NT2/D1 (cell line): ENCODE results near the gene CDK5.
A peak's percentile ranks its signal among the peaks of the same experiment; 100 is the strongest.

ENCODE experiments used
- DNase-seq: peaks from one replicate; pipeline ENCODE4 v3.0.0-alpha.2; 2011; ENCODE audit warnings: low read depth, low spot score
- H3K27me3 ChIP-seq: 2 replicates; pipeline ENCODE4 v1.6.0; 2011; ENCODE audit warnings: mild to moderate bottlenecking; ENCODE audit not compliant: insufficient read length, insufficient read depth
- H3K36me3 ChIP-seq: 2 replicates; pipeline ENCODE4 v1.6.1; 2011; ENCODE audit warnings: mild to moderate bottlenecking, low read length, mixed read lengths; ENCODE audit not compliant: insufficient read depth, insufficient read length
- H3K4me1 ChIP-seq: 2 replicates; pipeline ENCODE4 v1.5.1; 2011; ENCODE audit not compliant: insufficient read depth, insufficient read length
- H3K4me3 ChIP-seq: 2 replicates; pipeline ENCODE4 v1.5.1; 2011; ENCODE audit warnings: low read depth; ENCODE audit not compliant: insufficient read length
- H3K9ac ChIP-seq: 2 replicates; pipeline ENCODE4 v1.6.0; 2011; ENCODE audit warnings: low read depth; ENCODE audit not compliant: insufficient read length
- H3K9me3 ChIP-seq: 2 replicates; pipeline ENCODE4 v1.5.1; 2011; ENCODE audit warnings: mild to moderate bottlenecking, low read length; ENCODE audit not compliant: insufficient read depth
- SUZ12 ChIP-seq: IDR thresholded peaks from 2 replicates; pipeline ENCODE4 v1.6.1; 2011; ENCODE audit not compliant: insufficient read length, insufficient read depth; ENCODE audit errors: extremely low read depth
- YY1 ChIP-seq: IDR thresholded peaks from 2 replicates; pipeline ENCODE4 v1.6.1; 2011; ENCODE audit not compliant: insufficient read length, insufficient read depth
- ZNF274 ChIP-seq: IDR thresholded peaks from 2 replicates; pipeline ENCODE4 v1.6.1; 2011; ENCODE audit warnings: mild to moderate bottlenecking, low read depth, low read length

The CDK5 gene

GRCh38 chr7:151008511-151009323, 49.0 kb downstream of the CDK5 start:
- Histone ChIP-seq H3K9ac (no peak overlapping the region), H3K4me3 (no peak overlapping the region), H3K27me3 (no peaks in the 10 kb centered on the region)

DNA sequence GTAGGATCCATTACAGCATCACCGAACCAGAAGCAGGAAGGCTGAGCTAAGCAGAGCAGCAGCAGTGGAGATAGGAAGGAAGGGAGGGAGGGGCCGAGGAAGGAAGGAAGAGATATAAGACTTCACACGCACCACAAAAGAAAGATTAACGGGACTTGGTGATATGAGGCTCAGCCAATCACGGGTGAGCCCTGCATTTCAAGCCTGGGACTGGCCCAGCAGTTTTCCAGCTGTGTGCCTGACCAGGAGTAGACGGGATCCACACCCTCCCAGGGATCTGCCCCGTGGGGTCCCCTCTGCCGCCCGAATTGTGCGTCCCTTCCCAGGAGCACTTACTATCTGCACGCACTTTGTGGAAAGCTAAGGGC, 49.6 kb downstream of the CDK5 start:
- Histone ChIP-seq H3K9ac (no peak overlapping the region), H3K9me3 (no peaks in the 10 kb centered on the region), H3K36me3 (no peaks in the 10 kb centered on the region), H3K27me3 (no peaks in the 10 kb centered on the region), H3K4me3 (no peak overlapping the region), H3K4me1 (peaks cover 22% of the 10 kb centered on the region)
- no peak for DNase-seq
- no peak for TF ChIP-seq YY1
- TF ChIP-seq SUZ12 = no peak
- no peak for TF ChIP-seq ZNF274

More at GRCh38 chr7:151008511-151009323, 49.0 kb downstream of the CDK5 start:
- no peak for DNase-seq
- TF ChIP-seq ZNF274 = no peak
- no peak for TF ChIP-seq SUZ12
- TF ChIP-seq YY1 = no peak
- Histone ChIP-seq H3K9me3 (no peaks in the 10 kb centered on the region), H3K4me1 (peaks cover 24% of the 10 kb centered on the region), H3K36me3 (no peaks in the 10 kb centered on the region)

- Histone ChIP-seq H3K36me3 (no peaks in the 10 kb centered on the region), H3K27me3 (no peaks in the 10 kb centered on the region), H3K9ac (peak overlapping the region; percentile 50), H3K4me3 (no peak overlapping the region), H3K9me3 (no peaks in the 10 kb centered on the region), H3K4me1 (peaks cover 19% of the 10 kb centered on the region)
- TF ChIP-seq YY1 (no peak), ZNF274 (no peak), SUZ12 (no peak)
- DNase-seq = no peak
Observed at GRCh38 chr7:151007469-151007898, 50.2 kb downstream of the CDK5 start.

- H3K9ac ChIP-seq = peak overlapping the region; percentile 32
- H3K4me3 ChIP-seq = no peak overlapping the region
- no peaks in the 10 kb centered on the region for H3K9me3 ChIP-seq
- DNase-seq = no peak
- no peaks in the 10 kb centered on the region for H3K36me3 ChIP-seq
- TF ChIP-seq ZNF274 = no peak
- TF ChIP-seq YY1 = no peak
- H3K27me3 ChIP-seq = no peaks in the 10 kb centered on the region
- peaks cover 16% of the 10 kb centered on the region for H3K4me1 ChIP-seq
Observed at GRCh38 chr7:151006590-151007300, 51.0 kb downstream of the CDK5 start.

- TF ChIP-seq ZNF274 (no peak), YY1 (no peak), SUZ12 (no peak)
- Histone ChIP-seq H3K27me3 (no peaks in the 10 kb centered on the region), H3K9me3 (no peaks in the 10 kb centered on the region), H3K9ac (no peak overlapping the region), H3K36me3 (no peaks in the 10 kb centered on the region), H3K4me3 (no peak overlapping the region), H3K4me1 (peaks cover 16% of the 10 kb centered on the region)
- DNase-seq = no peak
Observed at GRCh38 chr7:151005566-151005965, 52.1 kb downstream of the CDK5 start.
